NCI-H345 treated with DMSO at 0.1 percent for 48 hours (cell line): ENCODE data around the gene PRPF38B.
A peak's percentile ranks its signal among the peaks of the same experiment; 100 is the strongest.

Experiments used
- DNase-seq: peaks from one replicate; lab custom pipeline; 2025; ENCODE audit not compliant: unreplicated experiment; lab: John Stamatoyannopoulos, UW

PRPF38B gene

DNA sequence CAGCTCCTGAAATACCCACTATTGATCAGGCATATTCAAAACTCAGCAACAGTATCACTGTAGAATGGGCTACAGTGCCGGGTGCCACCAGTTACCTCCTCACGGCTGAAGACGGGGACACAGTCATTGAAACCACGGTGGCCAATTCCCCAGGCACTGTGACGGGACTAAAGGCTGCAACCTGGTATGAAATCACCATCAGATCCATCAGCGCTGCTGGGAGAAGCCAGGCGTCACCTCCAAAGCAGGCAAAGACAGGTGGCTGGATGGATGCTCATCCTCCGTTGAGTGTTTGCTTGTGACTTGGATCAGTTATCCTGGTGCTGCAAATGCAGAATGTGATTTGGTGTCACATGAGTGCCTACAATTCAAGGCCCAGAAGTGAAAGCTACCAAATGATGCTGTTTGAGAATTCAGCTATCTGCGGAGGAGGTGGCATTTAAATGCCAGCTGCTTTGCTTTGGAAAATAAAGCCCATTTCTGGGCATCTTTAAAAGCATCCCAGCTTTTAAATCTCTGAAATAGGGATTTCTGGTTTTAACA is 25.7 kb downstream of the PRPF38B start:
- no peak for DNase-seq

GRCh38 chr1:108718927-108719655 is 27.0 kb downstream of the PRPF38B start:
- no peak for DNase-seq

GRCh38 chr1:108719656-108720435 is 27.7 kb downstream of the PRPF38B start:
- DNase-seq, result no peak

GRCh38 chr1:108722292-108722691 is 30.2 kb downstream of the PRPF38B start:
- no peak for DNase-seq

DNA sequence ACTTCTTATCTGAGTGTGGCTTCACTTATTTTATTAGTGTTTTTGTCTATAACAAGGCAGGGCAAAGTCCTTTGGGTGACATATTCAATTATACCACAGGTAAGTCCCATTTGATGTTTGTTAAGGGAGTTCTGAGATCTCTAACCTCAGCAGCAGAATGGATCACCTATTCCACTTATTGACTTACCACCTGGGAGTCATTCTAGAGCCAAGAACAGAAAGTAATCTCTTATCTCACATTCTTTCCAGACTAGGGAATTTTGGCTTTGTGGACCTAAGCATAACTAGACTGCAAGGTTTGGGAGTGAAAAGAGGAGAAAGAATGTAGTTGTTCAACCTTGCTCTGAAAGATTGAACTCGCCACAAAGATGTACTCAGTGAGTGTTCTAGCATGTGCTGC is 33.8 kb downstream of the PRPF38B start:
- DNase-seq, result no peak

- no peak for DNase-seq
These were observed 36.3 kb downstream of the PRPF38B start for GRCh38 chr1:108728327-108728923.

DNA sequence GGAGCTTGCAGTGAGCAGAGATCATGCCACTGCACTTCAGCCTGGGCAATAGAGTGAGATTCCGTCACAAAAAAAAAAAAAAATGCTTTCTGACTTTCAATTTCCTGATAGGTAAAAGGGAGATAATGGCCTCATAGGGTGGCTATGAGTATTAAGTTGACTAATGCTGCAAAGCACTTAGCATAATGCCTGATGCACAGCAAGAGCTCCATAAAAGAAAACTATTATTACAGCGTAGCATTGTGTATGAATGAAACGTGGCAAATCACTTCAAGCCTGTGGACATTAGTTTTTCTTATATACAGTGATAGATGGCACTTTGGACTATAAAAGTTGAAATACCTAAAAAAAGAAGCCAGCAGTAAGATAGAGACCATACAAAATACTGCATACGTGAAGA is 37.4 kb downstream of the PRPF38B start:
- no peak for DNase-seq

DNA sequence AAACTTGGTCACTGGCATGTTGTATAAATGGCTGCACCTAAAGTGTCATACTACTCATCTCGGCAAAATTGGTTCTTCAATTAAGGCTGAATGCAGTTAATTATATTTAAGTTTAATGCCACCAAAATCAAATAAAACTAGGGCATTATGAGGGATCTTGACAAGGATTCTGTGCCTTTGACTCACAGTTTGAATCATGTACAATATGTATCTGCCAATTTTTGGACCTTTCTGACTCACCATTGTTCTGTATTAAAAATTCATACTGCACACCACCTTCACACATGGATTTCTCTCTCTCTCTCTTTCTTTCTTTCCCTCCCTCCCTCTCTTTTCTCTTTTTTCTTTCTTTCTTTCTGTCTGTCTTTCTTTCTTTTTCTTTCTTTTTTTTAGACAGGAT is 40.3 kb downstream of the PRPF38B start:
- DNase-seq, result no peak

DNA sequence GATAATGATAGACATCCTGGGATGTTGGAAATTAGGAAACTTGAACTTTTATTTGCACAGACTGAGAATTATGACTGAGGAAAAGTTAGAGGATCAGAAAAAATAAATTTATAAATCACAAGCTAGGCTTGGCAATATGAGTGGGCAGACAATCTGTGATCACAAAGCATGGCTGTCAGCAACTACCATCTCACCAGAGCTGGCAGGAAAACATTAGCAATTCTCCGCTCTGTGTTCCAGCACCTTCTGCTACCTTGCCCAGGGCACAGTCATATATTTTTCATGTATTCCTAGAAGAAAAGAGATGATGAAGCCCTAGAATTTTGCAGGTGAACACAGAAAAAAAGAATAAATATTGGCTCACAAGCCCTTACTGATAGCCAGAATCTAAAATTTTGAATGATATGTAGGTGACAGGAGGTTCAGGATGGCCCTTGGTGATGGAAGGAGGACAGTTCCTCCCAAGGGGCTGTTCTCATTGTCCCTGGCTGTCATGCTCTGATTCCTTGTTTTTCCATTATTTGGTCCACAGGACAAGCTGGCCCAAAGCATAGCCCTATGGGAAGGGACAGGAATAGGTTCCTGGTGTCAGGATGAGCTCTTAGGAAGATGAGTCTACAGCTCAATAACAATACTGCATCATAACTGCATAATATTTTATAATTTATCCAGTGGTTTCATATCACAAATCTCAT is 42.2 kb downstream of the PRPF38B start:
- no peak for DNase-seq

- DNase-seq, result no peak
These were observed 50.1 kb downstream of the PRPF38B start for GRCh38 chr1:108742253-108742652.

- no peak for DNase-seq
These were observed 53.9 kb downstream of the PRPF38B start for GRCh38 chr1:108745980-108746381.

DNA sequence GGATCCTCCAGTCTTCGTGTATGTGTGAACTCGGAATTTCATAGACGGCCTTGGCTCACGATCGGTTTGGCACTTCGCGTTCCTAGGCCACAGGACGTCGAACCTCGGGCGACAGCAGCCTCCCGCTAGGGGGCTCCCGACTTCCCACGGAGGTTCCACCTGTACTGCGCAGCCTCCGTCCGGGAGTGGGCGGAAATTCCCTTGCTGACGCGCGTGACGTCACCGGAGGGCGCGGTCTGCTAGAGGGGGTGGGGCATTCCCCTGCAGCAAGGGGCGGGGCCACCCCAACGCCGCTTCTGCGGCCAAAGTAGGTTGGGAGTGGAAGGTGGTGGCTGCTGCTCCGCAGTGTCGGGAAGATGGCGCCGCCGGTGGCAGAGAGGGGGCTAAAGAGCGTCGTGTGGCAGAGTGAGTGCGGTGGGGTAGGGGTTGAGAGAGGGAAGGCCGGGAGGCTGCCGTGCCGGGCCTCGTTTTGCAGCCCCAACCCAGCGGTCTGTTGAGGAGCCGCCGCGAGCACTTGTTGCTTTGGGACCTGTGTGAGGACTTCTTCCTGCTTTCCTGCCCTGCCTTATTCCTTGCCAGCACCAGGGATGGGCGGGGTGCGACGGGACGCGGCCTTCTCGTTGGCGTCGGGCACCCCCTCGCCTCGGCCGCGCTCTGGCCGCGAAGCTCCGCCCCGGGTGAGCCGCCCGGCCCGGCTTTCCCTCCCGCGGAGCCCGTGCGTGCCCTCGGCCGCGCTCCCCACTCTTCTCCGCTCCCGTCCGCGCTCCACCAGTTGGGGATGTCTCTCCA is 54.5 kb downstream of the PRPF38B start, which contains the start of gene STXBP3:
Gene STXBP3 (plus strand): TSS at position 293 of the 789 bp plus-strand sequence. CDS start 64 bp downstream, at position 357.
- peak; percentile 93 for DNase-seq

- peak; percentile 40 for DNase-seq
These were observed 55.2 kb downstream of the PRPF38B start for GRCh38 chr1:108747171-108747850.

DNA sequence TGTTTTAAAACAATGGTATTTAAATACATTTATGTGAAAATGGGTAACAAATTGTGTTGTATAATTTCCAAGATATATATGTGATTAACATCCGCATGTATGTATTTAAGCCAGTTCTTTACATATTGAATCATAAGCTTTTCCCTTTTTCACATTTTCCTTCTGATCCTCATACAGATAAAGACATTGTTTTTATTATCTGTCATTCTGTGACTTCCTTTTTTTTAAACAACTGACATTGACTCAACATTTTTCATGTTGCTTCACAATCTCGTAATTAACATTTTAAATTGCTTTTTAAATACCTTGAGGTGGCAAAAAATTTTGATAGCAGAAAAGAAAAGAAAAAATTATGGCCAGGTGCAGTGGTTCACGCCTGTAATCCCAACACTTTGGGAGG is 55.8 kb downstream of the PRPF38B start:
- no peak for DNase-seq

DNA sequence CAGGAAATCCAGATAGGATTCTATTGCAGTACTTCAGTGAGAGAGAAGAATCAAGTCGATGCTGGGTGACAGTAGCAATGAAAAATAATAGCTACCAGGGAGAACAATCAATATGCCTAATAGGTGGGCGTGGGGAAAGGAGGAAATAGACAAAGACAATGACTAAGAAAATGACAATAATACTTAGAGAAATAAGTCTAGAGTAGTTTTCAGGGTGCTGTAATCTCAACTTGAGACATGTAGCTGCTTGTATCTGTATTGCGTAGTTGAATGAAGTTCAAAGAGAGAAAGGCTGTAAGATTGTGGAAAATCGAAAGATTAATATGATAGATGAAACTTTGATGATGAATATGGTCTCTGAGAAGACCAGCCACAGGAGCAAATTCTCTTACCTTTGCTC is 57.0 kb downstream of the PRPF38B start:
- no peak for DNase-seq

DNA sequence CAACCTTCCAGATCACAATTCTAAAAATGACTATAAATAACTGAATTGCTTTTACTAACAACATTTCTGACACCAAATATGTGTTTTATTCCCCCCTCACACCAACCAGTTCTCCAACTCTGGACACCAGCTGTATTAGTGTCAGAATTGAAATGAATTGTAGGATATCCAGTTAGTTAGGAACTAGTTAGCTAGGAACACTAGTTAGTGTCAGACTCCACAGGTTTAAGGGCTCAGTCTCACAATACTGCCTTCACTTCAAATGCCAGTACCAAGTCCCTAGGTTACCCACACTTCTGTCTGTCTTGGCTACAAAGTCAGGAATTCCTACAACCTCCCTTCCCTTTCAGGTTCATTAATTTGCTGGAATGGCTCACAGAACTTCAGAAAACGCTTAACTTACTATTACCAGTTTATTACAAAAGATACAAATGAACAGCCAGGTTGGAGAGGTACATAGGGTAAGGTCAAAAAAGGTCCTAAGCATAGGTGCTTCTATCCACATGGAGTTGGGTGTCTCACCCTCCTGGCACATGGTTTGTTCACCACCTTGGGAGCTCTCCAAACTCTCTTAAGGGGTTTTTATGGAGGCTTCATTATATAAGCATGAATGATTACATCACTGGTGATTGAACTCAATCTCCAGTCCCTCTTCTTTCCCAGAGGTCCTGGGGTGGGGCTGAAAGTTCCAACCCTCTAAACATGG is 58.5 kb downstream of the PRPF38B start:
- no peak for DNase-seq
